ENCODE data around the gene TRIM28. TPM values are rescaled to one million over a fixed set of nuclear protein-coding genes. Genes with fewer than 3 reads are reported as not detected.
A peak's percentile ranks its signal among the peaks of the same experiment; 100 is the strongest.

TRIM28 gene
- total RNA-seq, 2 donors from 2014 or later = 205 to 412 TPM

GRCh38 chr19:58579473-58580142 lies 35.7 kb downstream of the TRIM28 start:
- Histone ChIP-seq H3K4me3 (no peak overlapping the region), H3K27ac (no peak overlapping the region), H3K9me3 (no peaks in the 10 kb centered on the region), H3K9ac (ENCODE audit: low read depth in 2 of 2, low read length in 2 of 2) (no peak overlapping the region), H3K36me3 (peaks cover 5% of the 10 kb centered on the region), H3K4me1 (no peaks in the 10 kb centered on the region), H3K27me3 (no peaks in the 10 kb centered on the region)
- intact Hi-C loops (cut with DNase I) = no loop called here
- no peak for DNase-seq
- TF ChIP-seq CTCF (IDR thresholded peaks at IDR 0.05) = no peak

- DNase-seq = peak; percentile 84
- H3K36me3 ChIP-seq = peaks cover 5% of the 10 kb centered on the region
- peak; percentile 65 for TF ChIP-seq CTCF (IDR thresholded peaks at IDR 0.05)
- intact Hi-C loops (cut with DNase I) = no loop called here
- H3K27me3 ChIP-seq = no peaks in the 10 kb centered on the region
- H3K27ac ChIP-seq = no peak overlapping the region
- H3K9me3 ChIP-seq = no peaks in the 10 kb centered on the region
- no peak overlapping the region for H3K4me3 ChIP-seq
- H3K4me1 ChIP-seq = no peaks in the 10 kb centered on the region
- H3K9ac ChIP-seq (ENCODE audit: low read depth in 2 of 2, low read length in 2 of 2) = peak overlapping the region in 1 of 2 donors; percentile 30
Observed at GRCh38 chr19:58581227-58582141, 37.6 kb downstream of the TRIM28 start.

- Histone ChIP-seq H3K27me3 (no peaks in the 10 kb centered on the region), H3K9me3 (no peaks in the 10 kb centered on the region), H3K4me3 (no peak overlapping the region), H3K27ac (no peak overlapping the region), H3K36me3 (peaks cover 5% of the 10 kb centered on the region), H3K4me1 (no peaks in the 10 kb centered on the region), H3K9ac (ENCODE audit: low read depth in 2 of 2, low read length in 2 of 2) (no peak overlapping the region)
- TF ChIP-seq CTCF (IDR thresholded peaks at IDR 0.05) = no peak
- no peak for DNase-seq
- intact Hi-C loops (cut with DNase I) = no loop called here
Observed at GRCh38 chr19:58582985-58583384, 39.1 kb downstream of the TRIM28 start.

- peaks cover 5% of the 10 kb centered on the region for H3K36me3 ChIP-seq
- intact Hi-C loops (cut with DNase I) = no loop called here
- no peaks in the 10 kb centered on the region for H3K4me1 ChIP-seq
- H3K4me3 ChIP-seq = no peak overlapping the region
- H3K27me3 ChIP-seq = no peaks in the 10 kb centered on the region
- no peak for TF ChIP-seq CTCF (IDR thresholded peaks at IDR 0.05)
- H3K9ac ChIP-seq (ENCODE audit: low read depth in 2 of 2, low read length in 2 of 2) = no peak overlapping the region
- no peak overlapping the region for H3K27ac ChIP-seq
- H3K9me3 ChIP-seq = no peaks in the 10 kb centered on the region
- DNase-seq = no peak
Observed at GRCh38 chr19:58584498-58585441, 40.9 kb downstream of the TRIM28 start.

Measured in colonic mucosa (tissue), 4 donors.